Activated T-helper 17 cell treated with anti-CD3 and anti-CD28 coated beads, Interleukin-2, amount 50 U/mL, for 72 hours (primary cell): Measurements from ENCODE around the gene GTSE1. TPM values are rescaled to one million over a fixed set of nuclear protein-coding genes. Genes with fewer than 3 reads are reported as not detected.

ENCODE experiments used
- ATAC-seq: fragments of 150-1000 bp; cut with Tn5 transposase; replicated peaks from 2 replicates; pipeline ENCODE4 v1.10.0; 2021; ENCODE audit warnings: mild to moderate bottlenecking, moderate library complexity
- H3K27ac Mint-ChIP-seq: one replicate; pipeline ENCODE4 v1.8.0; 2022; ENCODE audit warnings: mixed read lengths
- H3K27me3 Mint-ChIP-seq: one replicate; pipeline ENCODE4 v1.8.0; 2022; ENCODE audit warnings: mixed read lengths
- H3K36me3 Mint-ChIP-seq: one replicate; pipeline ENCODE4 v1.8.0; 2022; ENCODE audit warnings: low read depth, mild to moderate bottlenecking, mixed read lengths
- H3K4me1 Mint-ChIP-seq: one replicate; pipeline ENCODE4 v1.8.0; 2022; ENCODE audit warnings: mixed read lengths
- H3K4me3 Mint-ChIP-seq: one replicate; pipeline ENCODE4 v1.8.0; 2022; ENCODE audit warnings: mild to moderate bottlenecking, mixed read lengths
- H3K9me3 Mint-ChIP-seq: one replicate; pipeline ENCODE4 v1.8.0; 2022; ENCODE audit warnings: mixed read lengths
- total RNA-seq, 2 donors: library from RNA; stranded (reverse); gene quantifications; one replicate each; pipeline ENCODE4 v1.2.3, GENCODE V29; 2022

Gene GTSE1
- total RNA-seq, 2 donors from 2014 or later, result 36.9 to 62.1 TPM

DNA sequence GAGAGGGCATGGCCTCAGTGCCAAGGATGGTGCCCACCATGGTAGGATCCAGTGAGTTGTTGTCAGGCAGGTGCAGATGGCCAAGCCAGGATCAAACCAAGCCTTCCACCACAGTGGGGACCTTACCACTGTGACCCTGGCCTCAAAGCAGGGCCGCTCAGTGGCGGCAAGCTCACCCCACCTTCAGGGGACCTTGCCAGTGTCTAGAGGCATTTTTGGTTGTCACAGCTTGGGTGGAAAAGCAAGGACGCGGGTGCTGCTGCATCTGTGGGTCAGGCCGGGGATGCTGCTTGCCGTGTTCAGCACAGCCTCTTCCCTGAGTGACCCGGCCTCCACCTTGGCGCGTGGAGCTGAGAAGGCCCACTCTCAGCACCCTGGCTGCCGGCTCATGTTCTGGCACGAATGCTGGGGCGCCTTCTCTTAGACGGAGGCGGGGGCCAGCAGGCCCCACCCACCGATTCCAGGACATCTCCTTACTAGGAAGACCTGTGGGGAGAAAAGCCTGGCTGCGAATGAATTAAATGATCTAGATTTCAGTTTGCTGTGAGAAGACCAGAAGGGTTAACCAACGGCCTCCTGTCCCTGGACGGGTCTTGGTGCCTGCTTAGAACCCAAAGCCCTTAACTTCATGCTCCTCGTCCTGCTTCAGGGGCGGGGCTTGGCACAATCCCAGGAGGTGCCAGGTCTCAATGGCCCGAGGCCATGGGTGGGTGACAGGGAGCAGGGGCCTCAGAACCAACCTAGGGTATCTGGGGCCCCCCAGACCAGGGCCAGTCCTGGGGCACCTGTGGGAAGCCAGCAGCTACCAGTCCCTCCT is 57.7 kb downstream of the GTSE1 start:
- Mint-ChIP-seq H3K9me3 (no peaks in the 10 kb centered on the region), H3K4me3 (no peak overlapping the region), H3K27me3 (no peaks in the 10 kb centered on the region), H3K27ac (no peak overlapping the region), H3K4me1 (no peaks in the 10 kb centered on the region), H3K36me3 (peaks cover 59% of the 10 kb centered on the region)
- no peak for ATAC-seq

DNA sequence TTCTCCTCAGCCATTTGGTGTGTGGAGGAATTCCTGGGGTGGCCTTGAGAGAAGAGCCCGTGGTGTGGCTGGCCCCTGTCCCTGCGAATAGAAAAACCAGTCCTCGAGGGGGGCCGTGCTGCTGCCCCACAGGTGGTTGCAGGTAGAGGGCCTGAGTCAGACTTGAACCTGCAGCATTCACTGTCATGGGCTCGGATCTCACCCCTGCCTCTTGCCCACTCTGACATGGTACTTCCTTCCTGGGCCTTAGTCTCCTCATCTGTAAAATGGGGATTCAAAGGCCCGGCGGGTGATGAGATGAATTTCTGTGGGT is 58.3 kb downstream of the GTSE1 start:
- H3K4me3 Mint-ChIP-seq, result no peak overlapping the region
- no peak overlapping the region for H3K27ac Mint-ChIP-seq

GRCh38 chr22:46355369-46355995 is 58.8 kb downstream of the GTSE1 start:
- Mint-ChIP-seq H3K27ac (no peak overlapping the region), H3K4me1 (no peaks in the 10 kb centered on the region), H3K4me3 (no peak overlapping the region), H3K36me3 (peaks cover 48% of the 10 kb centered on the region), H3K9me3 (no peaks in the 10 kb centered on the region), H3K27me3 (no peaks in the 10 kb centered on the region)
- peak; percentile 56 for ATAC-seq

More for the DNA sequence above, 58.3 kb downstream of the GTSE1 start:
- H3K36me3 Mint-ChIP-seq, result peaks cover 53% of the 10 kb centered on the region
- no peaks in the 10 kb centered on the region for H3K27me3 Mint-ChIP-seq
- no peak for ATAC-seq
- no peaks in the 10 kb centered on the region for H3K4me1 Mint-ChIP-seq
- H3K9me3 Mint-ChIP-seq, result no peaks in the 10 kb centered on the region

GRCh38 chr22:46355996-46356471 is 59.4 kb downstream of the GTSE1 start:
- Mint-ChIP-seq H3K27me3 (no peaks in the 10 kb centered on the region), H3K4me1 (no peaks in the 10 kb centered on the region), H3K27ac (no peak overlapping the region), H3K36me3 (peaks cover 42% of the 10 kb centered on the region), H3K9me3 (no peaks in the 10 kb centered on the region), H3K4me3 (no peak overlapping the region)
- ATAC-seq, result no peak

DNA sequence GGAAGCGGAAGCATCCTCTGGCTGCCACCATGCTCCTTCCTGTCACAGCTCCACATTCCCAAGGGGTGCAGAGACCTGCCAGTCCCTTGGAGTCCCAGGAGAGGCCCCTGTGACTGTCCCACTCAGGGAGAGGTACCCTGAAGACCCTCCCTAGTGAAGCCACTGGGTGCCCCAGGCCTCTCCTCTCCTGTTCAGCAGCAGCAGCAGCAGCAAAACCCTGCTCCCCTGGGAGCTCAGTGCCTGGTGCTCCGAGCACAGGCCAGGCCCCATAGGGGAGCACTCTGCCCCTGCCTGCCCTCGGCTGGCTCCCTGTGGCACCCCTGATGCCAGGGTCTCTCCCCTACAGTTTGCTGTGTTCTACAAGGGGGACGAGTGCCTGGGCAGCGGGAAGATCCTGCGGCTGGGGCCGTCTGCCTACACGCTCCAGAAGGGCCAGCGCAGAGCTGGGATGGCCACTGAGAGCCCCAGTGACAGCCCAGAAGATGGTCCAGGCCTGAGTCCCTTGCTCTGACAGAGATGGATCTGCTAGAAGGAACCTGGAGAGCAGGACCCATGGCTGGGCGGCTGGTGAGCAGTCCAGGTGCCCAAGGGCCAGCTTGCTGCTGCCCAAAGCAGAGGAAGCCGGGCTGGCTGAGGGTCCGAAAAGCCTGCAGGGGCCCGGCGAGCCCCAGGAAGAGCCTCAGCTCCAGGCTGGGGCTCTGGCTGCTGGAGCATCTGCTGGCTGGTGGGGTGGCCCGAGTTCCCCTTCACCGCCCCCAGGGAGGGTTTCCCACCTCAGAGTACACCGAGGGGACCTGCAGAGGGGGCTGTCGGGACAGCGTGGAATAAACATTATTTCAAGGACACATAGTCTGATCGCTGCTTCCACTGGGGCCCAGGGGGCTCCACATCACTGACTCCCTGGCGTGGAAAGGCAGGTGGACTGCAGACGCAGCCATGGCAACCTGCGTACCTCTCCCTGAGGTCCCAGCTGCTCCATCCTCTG is 60.1 kb downstream of the GTSE1 start:
- no peaks in the 10 kb centered on the region for H3K9me3 Mint-ChIP-seq
- no peak for ATAC-seq
- no peaks in the 10 kb centered on the region for H3K4me1 Mint-ChIP-seq
- H3K36me3 Mint-ChIP-seq, result peaks cover 36% of the 10 kb centered on the region
- no peak overlapping the region for H3K4me3 Mint-ChIP-seq
- no peak overlapping the region for H3K27ac Mint-ChIP-seq
- no peaks in the 10 kb centered on the region for H3K27me3 Mint-ChIP-seq

GRCh38 chr22:46357711-46358520 is 61.2 kb downstream of the GTSE1 start:
- no peaks in the 10 kb centered on the region for H3K27me3 Mint-ChIP-seq
- ATAC-seq, result no peak
- H3K4me1 Mint-ChIP-seq, result no peaks in the 10 kb centered on the region
- H3K27ac Mint-ChIP-seq, result no peak overlapping the region
- no peaks in the 10 kb centered on the region for H3K9me3 Mint-ChIP-seq
- peaks cover 24% of the 10 kb centered on the region for H3K36me3 Mint-ChIP-seq
- H3K4me3 Mint-ChIP-seq, result no peak overlapping the region

- Mint-ChIP-seq H3K9me3 (no peaks in the 10 kb centered on the region), H3K4me3 (no peak overlapping the region), H3K36me3 (peaks cover 19% of the 10 kb centered on the region), H3K27ac (peak overlapping the region; percentile 7), H3K4me1 (no peaks in the 10 kb centered on the region), H3K27me3 (no peaks in the 10 kb centered on the region)
- ATAC-seq, result no peak
Measured at GRCh38 chr22:46358766-46359165, 62.1 kb downstream of the GTSE1 start.

DNA sequence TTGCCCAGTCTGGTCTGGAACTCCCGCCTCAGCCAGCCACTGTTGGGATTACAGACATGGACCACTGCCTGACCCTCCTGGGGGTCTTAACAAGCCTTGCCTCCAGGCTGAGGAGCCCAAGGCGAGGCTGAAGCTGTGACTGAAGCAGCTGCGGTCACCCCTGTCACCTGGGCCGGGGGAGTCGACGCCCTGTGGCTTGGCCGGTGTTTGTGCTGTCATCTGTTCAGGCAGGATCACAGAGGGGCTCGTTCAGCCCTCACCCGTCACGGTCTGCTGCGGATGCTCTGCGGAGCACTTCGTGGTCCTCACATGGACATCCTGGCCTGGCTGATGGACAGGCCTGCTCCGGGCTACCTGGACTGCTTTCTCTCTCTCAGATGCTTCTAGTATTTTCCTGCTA is 62.7 kb downstream of the GTSE1 start:
- no peak for ATAC-seq
- Mint-ChIP-seq H3K36me3 (peaks cover 16% of the 10 kb centered on the region), H3K4me1 (no peaks in the 10 kb centered on the region), H3K9me3 (no peaks in the 10 kb centered on the region), H3K27ac (no peak overlapping the region), H3K27me3 (no peaks in the 10 kb centered on the region), H3K4me3 (no peak overlapping the region)

- no peaks in the 10 kb centered on the region for H3K9me3 Mint-ChIP-seq
- ATAC-seq, result no peak
- H3K4me3 Mint-ChIP-seq, result no peak overlapping the region
- no peaks in the 10 kb centered on the region for H3K4me1 Mint-ChIP-seq
- H3K27me3 Mint-ChIP-seq, result no peaks in the 10 kb centered on the region
- H3K27ac Mint-ChIP-seq, result no peak overlapping the region
- peaks cover 15% of the 10 kb centered on the region for H3K36me3 Mint-ChIP-seq
Measured at GRCh38 chr22:46360097-46360496, 63.4 kb downstream of the GTSE1 start.

DNA sequence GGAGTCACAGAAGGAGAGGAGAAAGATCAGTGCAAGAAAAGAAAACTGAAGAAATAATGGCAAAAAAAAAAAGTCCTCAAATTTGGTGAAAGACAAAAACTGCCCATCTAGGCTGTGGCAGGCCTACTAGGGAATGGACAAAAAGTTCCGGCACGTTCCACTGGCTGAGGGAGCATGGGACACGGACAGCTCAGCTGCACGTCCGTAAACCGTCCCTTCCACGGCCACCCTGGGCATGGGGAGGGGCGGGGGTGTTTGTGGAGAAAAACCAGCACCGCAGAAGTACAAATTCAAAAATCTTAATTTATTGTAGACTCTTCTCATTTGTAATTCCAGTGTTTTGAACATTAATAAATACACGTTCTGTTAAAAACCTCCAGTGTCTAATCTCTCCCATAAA is 64.2 kb downstream of the GTSE1 start:
- peaks cover 9% of the 10 kb centered on the region for H3K36me3 Mint-ChIP-seq
- H3K4me3 Mint-ChIP-seq, result no peak overlapping the region
- H3K27me3 Mint-ChIP-seq, result no peaks in the 10 kb centered on the region
- no peaks in the 10 kb centered on the region for H3K9me3 Mint-ChIP-seq
- no peak for ATAC-seq
- no peaks in the 10 kb centered on the region for H3K4me1 Mint-ChIP-seq
- H3K27ac Mint-ChIP-seq, result no peak overlapping the region

DNA sequence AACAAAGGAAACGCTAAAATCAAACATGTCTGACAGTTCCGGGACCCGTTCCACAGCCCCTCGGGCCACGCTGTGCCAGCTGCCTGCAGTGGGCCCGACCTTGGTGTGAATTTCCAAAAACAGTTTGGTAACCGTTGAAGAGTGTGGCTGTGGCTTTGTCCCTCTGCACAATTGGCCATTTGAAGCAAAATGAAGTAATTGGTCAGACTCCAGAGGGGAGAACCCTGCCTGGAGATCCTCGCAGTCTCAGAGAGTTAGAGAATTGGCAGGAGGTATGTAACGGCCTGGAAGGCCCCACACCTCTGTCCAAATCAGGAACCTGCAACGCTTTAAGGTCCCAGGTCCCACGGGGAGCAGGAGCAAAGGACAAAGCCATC is 65.1 kb downstream of the GTSE1 start:
- H3K36me3 Mint-ChIP-seq, result peaks cover 9% of the 10 kb centered on the region
- H3K4me1 Mint-ChIP-seq, result no peaks in the 10 kb centered on the region
- H3K9me3 Mint-ChIP-seq, result no peaks in the 10 kb centered on the region
- ATAC-seq, result no peak
- H3K27ac Mint-ChIP-seq, result no peak overlapping the region
- H3K4me3 Mint-ChIP-seq, result no peak overlapping the region
- H3K27me3 Mint-ChIP-seq, result no peaks in the 10 kb centered on the region

DNA sequence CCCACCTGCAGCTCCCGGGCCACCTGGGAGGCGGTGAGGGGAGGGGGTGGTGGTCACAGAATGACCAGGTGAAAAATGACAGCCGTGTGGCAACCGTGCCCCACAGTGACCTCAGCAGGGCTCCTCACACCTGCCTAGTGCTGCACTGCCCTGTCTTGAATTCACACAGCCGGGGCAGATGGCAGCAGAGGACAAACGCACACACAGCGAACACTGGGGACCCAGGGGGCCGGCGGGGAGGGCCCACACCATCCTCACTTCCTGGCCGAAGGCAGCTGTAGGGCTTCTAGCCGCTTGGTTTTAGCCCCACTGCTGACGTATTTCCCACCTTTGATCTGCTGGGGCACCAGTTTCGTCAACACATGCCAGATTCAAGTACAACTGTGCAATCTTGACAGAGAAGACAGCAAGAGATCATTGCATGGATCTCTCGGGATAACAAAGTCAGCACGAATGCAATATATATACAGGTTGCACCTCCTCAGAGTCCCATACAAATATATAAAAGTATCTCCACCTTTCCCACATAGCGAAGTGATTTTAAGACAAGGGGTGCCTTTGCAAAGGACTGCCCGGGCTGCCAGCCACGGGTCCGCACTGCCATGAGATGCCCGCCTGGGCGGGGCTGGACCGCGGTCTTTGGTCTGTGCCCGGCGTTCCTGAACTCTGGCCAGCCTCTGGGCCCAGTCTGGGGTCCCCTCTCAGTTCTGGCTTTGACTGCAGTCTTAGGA is 65.7 kb downstream of the GTSE1 start:
- Mint-ChIP-seq H3K4me1 (no peaks in the 10 kb centered on the region), H3K4me3 (no peak overlapping the region), H3K36me3 (peaks cover 9% of the 10 kb centered on the region), H3K27ac (no peak overlapping the region), H3K9me3 (no peaks in the 10 kb centered on the region), H3K27me3 (no peaks in the 10 kb centered on the region)
- ATAC-seq, result no peak

DNA sequence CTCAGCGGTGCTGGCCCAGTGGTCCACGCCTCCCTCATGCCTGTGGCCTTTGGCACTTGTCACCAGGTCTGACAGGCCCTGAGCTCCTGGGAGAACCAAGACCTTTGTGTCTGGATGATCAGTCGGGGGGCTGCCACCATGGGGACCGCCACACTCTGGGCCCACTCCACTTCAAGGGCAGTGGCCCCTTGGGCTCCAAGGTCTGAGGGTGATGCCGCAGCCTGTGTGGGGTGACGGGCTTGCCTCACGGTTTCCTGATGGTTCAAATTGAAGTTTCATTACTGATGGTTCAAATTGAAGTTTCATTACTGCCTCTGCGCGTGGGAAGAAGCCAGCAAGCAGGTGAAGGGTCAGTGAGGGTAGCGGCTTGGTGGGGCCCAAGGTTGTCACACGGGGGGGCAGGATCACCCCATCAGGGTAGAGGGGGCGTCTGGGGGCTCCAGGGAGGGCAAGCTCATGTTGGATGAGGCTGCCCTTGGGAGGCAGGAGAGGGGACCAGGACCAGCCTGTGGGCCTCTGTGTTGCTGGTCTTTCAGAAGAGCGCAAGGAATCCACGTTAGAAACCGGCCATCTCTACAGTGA is 66.4 kb downstream of the GTSE1 start:
- H3K4me1 Mint-ChIP-seq, result peaks cover 3% of the 10 kb centered on the region
- H3K27me3 Mint-ChIP-seq, result no peaks in the 10 kb centered on the region
- peaks cover 9% of the 10 kb centered on the region for H3K36me3 Mint-ChIP-seq
- H3K4me3 Mint-ChIP-seq, result no peak overlapping the region
- no peaks in the 10 kb centered on the region for H3K9me3 Mint-ChIP-seq
- no peak overlapping the region for H3K27ac Mint-ChIP-seq
- ATAC-seq, result no peak
